Esophagus squamous epithelium (tissue), 4 donors: ENCODE measurements around the gene CD248.

Experiments used
- CTCF ChIP-seq, 6 experiments: fragments of 450-650 bp in 4 of 6; fragments of 200-600 bp in 2 of 6; sonication (generic) in 2 of 6; IDR thresholded peaks; one replicate each; pipeline ENCODE4 v1.5.1; 2016 to 2019; ENCODE audit warnings: antibody characterized with exemption in 6 of 6, mild to moderate bottlenecking in 4 of 6, moderate library complexity in 4 of 6
- POLR2A ChIP-seq, 4 donors: fragments of 450-650 bp; IDR thresholded peaks; one replicate each; pipeline ENCODE4 v1.6.1; 2017; ENCODE audit warnings: antibody characterized with exemption in 4 of 4, mild to moderate bottlenecking in 4 of 4, moderate library complexity in 3 of 4

- no peak for TF ChIP-seq CTCF (IDR thresholded peaks at IDR 0.05)
- no peak for TF ChIP-seq POLR2A (IDR thresholded peaks at IDR 0.05)
Observed at GRCh38 chr11:66346476-66347424, 29.9 kb upstream of the CD248 start.
